Natural killer cell treated with Interleukin-12 subunit alpha and Interleukin-12 subunit beta and Interleukin-15 and Interleukin-18, amount 100 ng/mL, for 72 hours (primary cell): ENCODE data around the gene MTX2. TPM values are rescaled to one million over a fixed set of nuclear protein-coding genes. Genes with fewer than 3 reads are reported as not detected.
"Not testable (repeated sequence)": the region's sequence is repeated elsewhere in the genome, so short reads cannot be mapped to it uniquely, and the experiment has no call there.

Source experiments
- ATAC-seq, 2 donors: fragments of 150-1000 bp; cut with Tn5 transposase in 1 of 2; sonication (Bioruptor Pico), chemical (Tn5 transposase) in 1 of 2; 2 replicates each; pipeline ENCODE4 v1.10.0; 2021
- DNase-seq: peaks from one replicate; pipeline ENCODE4 v3.0.0; 2022; ENCODE audit warnings: low spot score
- H3K27ac Mint-ChIP-seq, 2 donors: 1 replicate in 1 of 2; 2 replicates in 1 of 2; pipeline ENCODE4 v1.8.0; 2022; ENCODE audit warnings: mixed read lengths in 2 of 2, mild to moderate bottlenecking in 1 of 2, moderate library complexity in 1 of 2
- H3K27me3 Mint-ChIP-seq, 2 donors: 1 replicate in 1 of 2; 2 replicates in 1 of 2; pipeline ENCODE4 v1.8.0; 2022; ENCODE audit warnings: mixed read lengths in 2 of 2
- H3K36me3 Mint-ChIP-seq: one replicate; pipeline ENCODE4 v1.8.0; 2022; ENCODE audit warnings: mixed read lengths
- H3K4me1 Mint-ChIP-seq, 2 donors: 1 replicate in 1 of 2; 2 replicates in 1 of 2; pipeline ENCODE4 v1.8.0; 2022; ENCODE audit warnings: low read depth in 2 of 2, mixed read lengths in 2 of 2, mild to moderate bottlenecking in 1 of 2
- H3K4me3 Mint-ChIP-seq: one replicate; pipeline ENCODE4 v1.8.0; 2022; ENCODE audit warnings: mixed read lengths
- H3K9me3 Mint-ChIP-seq: 2 replicates; pipeline ENCODE4 v1.8.0; 2022; ENCODE audit warnings: mixed read lengths
- total RNA-seq, 2 donors: library from RNA; stranded (reverse); gene quantifications; one replicate each; pipeline ENCODE4 v1.2.3, GENCODE V29; 2022

The MTX2 gene
- total RNA-seq, 2 donors from 2014 or later, result 20.4 to 21.9 TPM

DNA sequence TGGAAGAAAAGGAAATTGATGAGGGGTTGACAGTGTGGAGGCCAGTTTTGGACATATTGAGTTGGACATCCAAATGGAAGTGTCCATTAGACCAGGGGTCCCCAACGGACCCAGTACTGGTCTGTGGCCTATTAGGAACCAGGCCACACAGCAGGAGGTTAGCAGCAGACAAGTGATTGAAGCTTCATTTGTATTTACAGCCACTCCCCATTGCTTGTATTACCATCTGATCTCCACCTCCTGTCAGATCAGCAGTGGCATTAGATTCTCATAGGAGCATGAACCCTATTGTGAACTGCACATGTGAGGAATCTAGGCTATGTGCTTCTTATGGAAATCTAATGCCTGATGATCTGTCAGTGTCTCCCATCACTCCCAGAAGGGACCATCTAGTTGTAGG lies 99.1 kb downstream of the MTX2 start:
- Mint-ChIP-seq H3K4me3 (no peak overlapping the region), H3K27ac (no peak overlapping the region), H3K36me3 (no peaks in the 10 kb centered on the region), H3K9me3 (no peaks in the 10 kb centered on the region), H3K4me1 (no peaks in the 10 kb centered on the region), H3K27me3 (peaks cover 15 to 29% of the 10 kb centered on the region in 2 donors)
- no peak for DNase-seq
- ATAC-seq, result no peak

DNA sequence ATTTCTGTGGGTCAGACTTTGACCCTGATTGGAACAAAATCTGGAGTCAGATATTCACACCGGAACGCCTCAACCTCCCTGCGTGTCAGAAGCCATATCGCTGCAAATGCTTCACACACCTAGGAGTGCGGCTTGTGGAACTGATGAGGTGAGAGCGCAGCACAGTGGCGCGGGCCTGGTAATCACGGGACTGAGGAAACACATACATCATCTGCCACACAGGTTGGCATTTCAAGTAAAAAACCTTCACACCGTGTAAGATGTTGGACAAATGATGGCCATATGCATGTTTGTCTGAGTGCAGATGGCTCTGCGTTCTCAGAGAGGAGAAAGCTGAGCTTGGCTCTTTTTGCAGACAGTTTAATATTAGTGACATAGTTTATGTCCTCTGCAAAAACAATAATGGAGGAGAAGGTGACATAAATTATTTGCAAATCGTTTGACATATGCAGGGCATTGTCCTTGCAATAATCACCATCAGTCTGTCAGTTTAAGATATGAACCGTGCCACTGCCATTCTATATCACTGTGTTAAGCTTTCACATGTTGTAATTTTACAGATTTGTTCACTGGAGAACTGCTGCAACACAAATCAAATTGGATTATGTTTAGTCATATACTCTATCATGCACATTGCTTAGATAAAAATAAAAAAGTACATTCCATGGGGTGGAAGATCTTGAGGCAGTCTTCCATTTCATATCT lies 101.4 kb downstream of the MTX2 start:
- Mint-ChIP-seq H3K4me3 (no peak overlapping the region), H3K36me3 (no peaks in the 10 kb centered on the region), H3K27ac (no peak overlapping the region), H3K9me3 (no peaks in the 10 kb centered on the region), H3K27me3 (peaks cover 21 to 38% of the 10 kb centered on the region in 2 donors), H3K4me1 (no peaks in the 10 kb centered on the region)
- DNase-seq, result no peak
- no peak for ATAC-seq

DNA sequence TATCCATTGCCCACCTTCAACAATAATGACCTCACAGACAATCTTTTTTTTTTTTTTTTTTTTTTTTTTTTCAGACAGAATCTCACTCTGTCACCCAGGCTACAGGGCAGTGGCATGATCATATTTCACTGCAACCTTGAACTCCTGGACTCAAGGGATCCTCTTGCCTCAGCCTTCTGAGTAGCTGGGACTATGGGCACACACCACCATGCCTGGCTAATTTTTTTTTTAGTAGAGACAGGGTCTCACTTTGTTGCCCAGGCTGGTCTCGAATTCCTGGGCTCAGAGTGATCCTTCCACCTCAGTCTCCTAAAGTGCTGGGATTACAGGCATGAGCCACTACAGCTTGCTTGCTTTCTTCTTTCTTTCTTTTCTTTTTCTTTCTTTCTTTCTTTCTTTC lies 103.9 kb downstream of the MTX2 start:
- H3K9me3 Mint-ChIP-seq, H3K36me3 Mint-ChIP-seq: not testable (repeated sequence)

DNA sequence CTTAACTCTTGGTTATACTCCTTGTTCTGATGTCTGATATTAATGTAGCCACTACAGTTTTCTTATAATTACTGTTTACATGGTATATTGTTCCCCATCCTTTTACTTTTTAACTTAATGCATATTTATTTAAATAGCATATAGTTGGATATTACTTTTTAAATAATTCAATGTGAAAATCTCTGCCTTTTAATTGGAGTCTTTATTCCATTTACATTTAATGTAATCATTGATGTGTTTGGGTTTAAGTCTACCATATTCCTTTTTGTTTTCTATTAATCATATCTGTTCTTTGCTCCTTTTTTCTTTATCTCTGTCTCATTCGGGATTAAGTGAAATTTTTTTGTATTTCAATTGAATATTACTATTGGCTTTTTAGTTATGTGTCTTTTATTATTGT lies 109.1 kb downstream of the MTX2 start:
- no peak for ATAC-seq
- no peaks in the 10 kb centered on the region for H3K9me3 Mint-ChIP-seq
- no peak overlapping the region for H3K4me3 Mint-ChIP-seq
- H3K4me1 Mint-ChIP-seq, result no peaks in the 10 kb centered on the region
- peaks cover 24% of the 10 kb centered on the region for H3K36me3 Mint-ChIP-seq
- H3K27ac Mint-ChIP-seq, result no peak overlapping the region
- peaks cover 15 to 42% of the 10 kb centered on the region in 2 donors for H3K27me3 Mint-ChIP-seq
- no peak for DNase-seq

More for the DNA sequence above, 103.9 kb downstream of the MTX2 start:
- not testable (repeated sequence) for DNase-seq, ATAC-seq, H3K4me3 Mint-ChIP-seq, H3K4me1 Mint-ChIP-seq, H3K27ac Mint-ChIP-seq
- H3K27me3 Mint-ChIP-seq, result peaks cover 11 to 21% of the 10 kb centered on the region in 2 donors

DNA sequence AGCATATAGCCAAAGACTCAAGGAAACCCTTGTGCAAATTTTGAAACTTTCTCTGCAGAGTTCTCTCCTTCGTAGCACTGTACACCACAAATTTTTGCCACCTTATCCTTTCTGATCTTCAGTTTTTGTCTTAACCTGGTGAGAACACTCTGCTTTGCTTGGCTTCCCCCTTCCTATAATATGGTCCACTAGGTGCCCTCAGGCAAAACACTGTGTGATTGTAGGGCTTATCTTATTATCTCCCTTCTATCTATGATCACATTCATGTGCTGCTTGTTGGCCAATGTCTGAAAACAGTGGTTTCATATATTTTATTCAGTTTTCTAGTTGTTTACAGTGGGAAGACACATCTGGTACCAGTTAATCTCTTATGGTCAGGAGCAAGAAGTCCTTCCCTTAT lies 111.1 kb downstream of the MTX2 start:
- peaks cover 13 to 32% of the 10 kb centered on the region in 2 donors for H3K27me3 Mint-ChIP-seq
- no peak overlapping the region for H3K4me3 Mint-ChIP-seq
- peaks cover 24% of the 10 kb centered on the region for H3K36me3 Mint-ChIP-seq
- DNase-seq, result no peak
- no peaks in the 10 kb centered on the region for H3K4me1 Mint-ChIP-seq
- H3K9me3 Mint-ChIP-seq, result no peaks in the 10 kb centered on the region
- no peak overlapping the region for H3K27ac Mint-ChIP-seq
- no peak for ATAC-seq

DNA sequence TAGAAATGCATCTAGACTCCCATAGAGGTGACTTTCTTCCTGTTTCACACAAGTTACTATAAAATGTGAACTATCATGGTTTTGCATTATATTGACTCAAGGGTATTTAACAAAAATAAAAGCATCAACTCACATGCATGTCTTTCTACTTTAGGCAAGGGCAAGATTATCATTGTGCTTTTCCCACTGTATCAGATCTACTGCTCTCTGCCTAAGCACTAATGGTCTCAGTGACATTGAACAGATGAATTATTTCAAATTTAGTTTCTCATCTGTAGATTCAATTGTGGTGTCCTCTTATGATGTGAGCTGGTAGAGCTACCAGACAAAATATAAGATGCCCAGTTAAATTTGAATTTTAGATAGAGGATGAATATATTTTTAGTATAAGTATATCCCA lies 113.9 kb downstream of the MTX2 start:
- H3K36me3 Mint-ChIP-seq, result peaks cover 24% of the 10 kb centered on the region

DNA sequence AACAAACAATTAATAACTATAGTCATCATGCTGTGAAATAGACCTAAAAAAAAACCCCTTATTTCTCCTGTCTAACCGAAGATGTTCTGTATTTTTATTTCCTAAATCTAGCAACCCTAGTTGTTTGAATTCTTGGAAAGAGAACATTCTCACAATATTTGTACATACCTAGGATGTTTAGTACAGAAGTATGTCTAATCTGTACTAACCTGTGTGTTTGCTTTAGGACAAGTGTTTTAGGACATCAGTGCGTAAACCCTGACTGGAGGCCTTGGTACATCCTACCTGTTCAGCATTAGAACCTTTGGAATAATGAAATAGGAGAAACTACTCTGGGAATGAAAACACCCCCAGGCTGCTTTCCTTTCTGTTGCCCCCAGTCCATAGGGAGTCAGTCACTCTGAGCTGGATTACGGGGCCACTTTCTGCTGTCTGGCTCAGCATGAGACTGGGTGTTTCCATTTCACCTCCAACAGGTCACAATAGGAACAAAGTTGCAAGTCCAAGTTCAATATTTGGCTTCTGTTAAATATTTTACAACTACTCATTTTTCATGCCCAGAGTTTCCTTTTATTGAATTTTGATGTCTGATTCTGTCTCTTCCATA lies 114.7 kb downstream of the MTX2 start:
- Mint-ChIP-seq H3K27me3 (peaks cover 24 to 54% of the 10 kb centered on the region in 2 donors), H3K4me1 (no peaks in the 10 kb centered on the region), H3K36me3 (peaks cover 16% of the 10 kb centered on the region), H3K9me3 (no peaks in the 10 kb centered on the region), H3K4me3 (no peak overlapping the region), H3K27ac (no peak overlapping the region)
- ATAC-seq, result no peak
- DNase-seq, result no peak

More for the DNA sequence above, 113.9 kb downstream of the MTX2 start:
- ATAC-seq, result no peak
- H3K4me1 Mint-ChIP-seq, result no peaks in the 10 kb centered on the region
- peaks cover 23 to 58% of the 10 kb centered on the region in 2 donors for H3K27me3 Mint-ChIP-seq
- H3K9me3 Mint-ChIP-seq, result no peaks in the 10 kb centered on the region
- H3K27ac Mint-ChIP-seq, result no peak overlapping the region
- no peak for DNase-seq
- H3K4me3 Mint-ChIP-seq, result no peak overlapping the region

DNA sequence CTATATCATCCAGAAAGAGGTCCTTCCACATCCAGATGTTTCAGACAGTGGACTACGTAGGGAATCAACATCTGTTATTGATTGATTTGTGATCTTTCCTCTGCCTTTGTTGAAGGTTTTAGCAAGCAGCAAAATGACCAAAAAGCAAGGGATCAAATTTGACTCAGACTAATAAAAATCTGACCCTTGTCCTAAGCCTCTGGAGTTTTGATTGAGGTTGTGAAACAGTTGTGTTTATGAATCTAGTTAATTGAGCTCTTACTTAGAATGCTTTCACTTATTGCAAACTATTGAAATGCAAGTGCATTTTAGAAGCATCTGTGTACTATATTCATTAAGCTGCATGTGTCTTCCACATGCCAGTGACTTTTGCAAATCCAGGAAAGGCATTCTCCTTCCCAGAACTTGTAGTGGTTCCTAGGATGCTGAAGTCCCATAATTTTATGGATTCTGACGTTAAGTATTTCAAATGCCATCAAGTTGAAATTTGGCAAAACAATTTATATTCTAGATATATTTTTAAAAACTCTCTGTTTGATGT lies 116.0 kb downstream of the MTX2 start:
- Mint-ChIP-seq H3K36me3 (peaks cover 2% of the 10 kb centered on the region), H3K27ac (no peak overlapping the region), H3K27me3 (peaks cover 29 to 47% of the 10 kb centered on the region in 2 donors), H3K9me3 (no peaks in the 10 kb centered on the region), H3K4me1 (no peaks in the 10 kb centered on the region), H3K4me3 (no peak overlapping the region)
- DNase-seq (no peak), ATAC-seq (no peak)

DNA sequence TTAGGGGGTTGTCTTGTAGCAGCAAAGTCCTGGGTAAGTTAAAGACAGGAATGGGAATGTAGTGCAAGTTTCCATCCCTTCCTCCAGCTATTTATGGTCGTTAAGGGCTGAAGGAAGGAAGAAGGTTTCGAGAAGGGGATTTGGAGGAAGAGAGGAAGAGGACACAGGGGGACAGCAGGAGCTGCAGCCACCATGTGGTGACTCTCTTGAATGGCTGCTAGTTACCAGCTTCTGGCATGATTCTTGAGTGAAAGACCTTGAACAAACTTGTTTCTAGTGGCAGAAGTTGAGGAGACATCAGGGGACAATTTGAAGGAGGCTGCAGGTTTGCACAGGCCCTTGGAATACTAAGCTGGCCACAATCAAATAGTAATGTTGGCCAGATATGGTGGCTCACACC lies 116.6 kb downstream of the MTX2 start:
- no peak overlapping the region for H3K4me3 Mint-ChIP-seq
- ATAC-seq, result no peak
- no peaks in the 10 kb centered on the region for H3K4me1 Mint-ChIP-seq
- DNase-seq, result no peak
- no peak overlapping the region for H3K27ac Mint-ChIP-seq
- H3K36me3 Mint-ChIP-seq, result no peaks in the 10 kb centered on the region
- peaks cover 28 to 43% of the 10 kb centered on the region in 2 donors for H3K27me3 Mint-ChIP-seq
- H3K9me3 Mint-ChIP-seq, result no peaks in the 10 kb centered on the region

Other genes starting within 250 kb of the MTX2 start
- gene EVX2, start 185.5 kb upstream of the MTX2 start, total RNA-seq, result not detected
- not detected for gene HOXD13, start 176.7 kb upstream of the MTX2 start, total RNA-seq
- gene HOXD12, start 169.6 kb upstream of the MTX2 start, total RNA-seq, result not detected
- not detected for gene HOXD11, start 162.2 kb upstream of the MTX2 start, total RNA-seq
- gene HOXD10, start 152.7 kb upstream of the MTX2 start, total RNA-seq, result not detected
- not detected for gene HOXD9, start 146.7 kb upstream of the MTX2 start, total RNA-seq
- gene HOXD8, start 139.7 kb upstream of the MTX2 start, total RNA-seq, result not detected
- gene HOXD4, start 117.9 kb upstream of the MTX2 start, total RNA-seq, result not detected
- not detected for gene HOXD3, start 112.1 kb upstream of the MTX2 start, total RNA-seq
- gene HOXD1, start 80.8 kb upstream of the MTX2 start, total RNA-seq, result not detected